GM12878 (cell line): ENCODE measurements around the gene EFNA3. TPM values are rescaled to one million over a fixed set of nuclear protein-coding genes. Genes with fewer than 3 reads are reported as not detected.

Source experiments
- ASH2L ChIP-seq: fragments of 300-600, 200-600 bp; sonication (generic); IDR thresholded peaks from 2 replicates; pipeline ENCODE4 v1.6.1; 2017; ENCODE audit warnings: low read depth, mild to moderate bottlenecking, borderline replicate concordance
- CBFB ChIP-seq: IDR thresholded peaks from 2 replicates; pipeline ENCODE4 v1.6.1; 2016; ENCODE audit warnings: antibody characterized with exemption, low read depth
- CEBPB ChIP-seq, 2 experiments: fragments of 150-350 bp in 1 of 2; IDR thresholded peaks; 2 replicates each; pipeline ENCODE4 v1.6.1; 2012 to 2014; ENCODE audit warnings: low read depth in 2 of 2, low read length in 2 of 2, borderline replicate concordance in 1 of 2, inconsistent platforms in 1 of 2
- CREM ChIP-seq: IDR thresholded peaks from 2 replicates; pipeline ENCODE4 v1.6.1; 2014; ENCODE audit warnings: antibody characterized with exemption, low read depth
- CTCF ChIP-seq, 3 experiments: IDR thresholded peaks in 2 of 3; conservative IDR thresholded peaks in 1 of 3; 2 replicates each; pipeline ENCODE4 v1.5.1; 2011; ENCODE audit warnings: low read depth in 3 of 3, low read length in 3 of 3, mild to moderate bottlenecking in 3 of 3, control low read depth in 2 of 3, moderate library complexity in 2 of 3, inconsistent platforms in 1 of 3, mixed read lengths in 1 of 3; ENCODE audit not compliant: control insufficient read depth in 2 of 3, insufficient read depth in 1 of 3; ENCODE audit errors: extremely low read depth in 1 of 3
- DPF2 ChIP-seq: fragments of 450-650 bp; IDR thresholded peaks from 2 replicates; pipeline ENCODE4 v1.6.1; 2017; ENCODE audit warnings: mild to moderate bottlenecking
- EED ChIP-seq: sonication (generic); IDR thresholded peaks from 2 replicates; pipeline ENCODE4 v1.6.1; 2016; ENCODE audit warnings: antibody characterized with exemption, low read depth
- EGR1 ChIP-seq, 2 experiments: IDR thresholded peaks; 1 replicate in 1 of 2; 2 replicates in 1 of 2; pipeline ENCODE4 v1.6.1; 2011 to 2012; ENCODE audit warnings: low read depth in 2 of 2, low read length in 2 of 2, borderline replicate concordance in 1 of 2, mild to moderate bottlenecking in 1 of 2, moderate library complexity in 1 of 2
- HDAC2 ChIP-seq: fragments of 200-600 bp; sonication (generic); IDR thresholded peaks from 2 replicates; pipeline ENCODE4 v1.6.1; 2017
- IKZF1 ChIP-seq: fragments of 450-650 bp; conservative IDR thresholded peaks from 2 replicates; pipeline ENCODE4 v1.6.1; 2017; ENCODE audit warnings: antibody characterized with exemption, mild to moderate bottlenecking
- JUNB ChIP-seq: IDR thresholded peaks from 2 replicates; pipeline ENCODE4 v1.6.1; 2016; ENCODE audit warnings: antibody characterized with exemption, mild to moderate bottlenecking
- LARP7 ChIP-seq: fragments of 450-650 bp; IDR thresholded peaks from 2 replicates; pipeline ENCODE4 v1.6.1; 2017; ENCODE audit warnings: mild to moderate bottlenecking
- MYC ChIP-seq: IDR thresholded peaks from 2 replicates; pipeline ENCODE4 v1.6.1; 2011; ENCODE audit warnings: mild to moderate bottlenecking, low read length, moderate library complexity, inconsistent platforms; ENCODE audit not compliant: insufficient read depth, insufficient replicate concordance, insufficient read length, severe bottlenecking
- RAD21 ChIP-seq: IDR thresholded peaks from 2 replicates; pipeline ENCODE4 v1.6.1; 2011; ENCODE audit warnings: mild to moderate bottlenecking, low read depth, low read length, moderate library complexity; ENCODE audit not compliant: insufficient read depth
- RAD51 ChIP-seq: fragments of 450-650 bp; IDR thresholded peaks from 2 replicates; pipeline ENCODE4 v1.6.1; 2016; ENCODE audit warnings: moderate library complexity, mild to moderate bottlenecking, inconsistent platforms
- RBBP5 ChIP-seq: fragments of 200-600 bp; sonication (generic); conservative IDR thresholded peaks from 2 replicates; pipeline ENCODE4 v1.6.1; 2016
- SIN3A ChIP-seq: IDR thresholded peaks from 2 replicates; pipeline ENCODE4 v1.6.1; 2012; ENCODE audit warnings: low read depth, low read length, improper control_type of control experiment
- SPI1 ChIP-seq: IDR thresholded peaks from 2 replicates; pipeline ENCODE4 v1.6.1; 2011; ENCODE audit warnings: low read depth, mild to moderate bottlenecking, low read length, moderate library complexity, borderline replicate concordance; ENCODE audit not compliant: insufficient read depth
- SRF ChIP-seq, 2 experiments: IDR thresholded peaks; 2 replicates each; pipeline ENCODE4 v1.6.1; 2011; ENCODE audit warnings: low read depth in 2 of 2, low read length in 2 of 2, mild to moderate bottlenecking in 1 of 2, moderate library complexity in 1 of 2
- ZNF217 ChIP-seq: fragments of 450-650 bp; IDR thresholded peaks from 2 replicates; pipeline ENCODE4 v1.6.1; 2017; ENCODE audit warnings: antibody characterized with exemption, mild to moderate bottlenecking
- ZNF384 ChIP-seq: IDR thresholded peaks from 2 replicates; pipeline ENCODE4 v1.6.1; 2012; ENCODE audit warnings: low read depth, mild to moderate bottlenecking, low read length, improper control_type of control experiment, borderline replicate concordance
- ZNF592 ChIP-seq: fragments of 450-650 bp; IDR thresholded peaks from 2 replicates; pipeline ENCODE4 v1.6.1; 2017; ENCODE audit warnings: mild to moderate bottlenecking, moderate library complexity
- polyA plus RNA-seq, 11 experiments: library from polyadenylated mRNA; depleted of rRNA in 4 of 11; unstranded in 6 of 11; stranded (reverse) in 5 of 11; fragments of >200 nt; fragmentation: Nextera tagmentation in 4 of 11; fragmentation: Illumina TruSeq in 1 of 11; extraction: Ambion mirVana in 4 of 11; extraction: Trizol in 1 of 11; gene quantifications; 1 replicate in 1 of 11; 2 replicates in 10 of 11; pipeline versions ENCODE4 v1.2.1 to v1.2.3, GENCODE V29; 2011 to 2016; ENCODE audit warnings: inconsistent platforms in 2 of 11, missing spikeins in 2 of 11, low read depth in 1 of 11
- total RNA-seq, 4 experiments: library from RNA; depleted of rRNA in 3 of 4; stranded (reverse); fragments of >200 nt in 3 of 4; fragmentation: Illumina TruSeq in 1 of 4; extraction: Trizol in 1 of 4; gene quantifications; 2 replicates each; pipeline versions ENCODE4 v1.2.1 to v1.2.3, GENCODE V29; 2013 to 2021
- TF ChIP-seq, protein P1 (sequence below): fragments of 450-650 bp; IDR thresholded peaks from 2 replicates; pipeline ENCODE4 v1.6.1; 2017; ENCODE audit warnings: low read depth, mild to moderate bottlenecking, moderate library complexity

EFNA3 gene
- total and polyA plus RNA-seq, 10 of the 15 experiments (the other 5 are each of a cell fraction or from before 2014, with no cell fraction given), result 0.08 to 5.4 (median 1.1) TPM

- TF ChIP-seq CTCF (IDR thresholded peaks at IDR 0.05 in 2 of 3, conservative IDR thresholded peaks at IDR 0.05 in 1 of 3; ENCODE audit: control insufficient read depth in 2 of 3, extremely low read depth in 1 of 3, insufficient read depth in 1 of 3, low read depth in 3 of 3, low read length in 3 of 3) (peak; percentile 91 to 92 (median 91)), ZNF384 (no peak), MYC (no peak), DPF2 (0 out of 2 replicates have a peak, but pooled peaks have one; percentile 51), RBBP5 (no peak), HDAC2 (no peak), RAD51 (no peak), JUNB (no peak), EED (peak; percentile 74; the same call in 1 of the 2 replicates), ZNF592 (no peak), RAD21 (peak; percentile 35; the same call in 1 of the 2 replicates), ZNF217 (peak; percentile 71; the same call in 1 of the 2 replicates), ASH2L (no peak), SIN3A (no peak), SRF (IDR thresholded peaks at IDR 0.05; ENCODE audit: low read depth in 2 of 2, low read length in 2 of 2) (no peak), CEBPB (IDR thresholded peaks at IDR 0.05; ENCODE audit: borderline replicate concordance in 1 of 2, low read depth in 2 of 2, low read length in 2 of 2) (no peak), CBFB (no peak), LARP7 (peak; percentile 95), SPI1 (peak; percentile 41; the same call in 1 of the 2 replicates), CREM (0 out of 2 replicates have a peak, but pooled peaks have one; percentile 1), IKZF1 (peak; percentile 90), EGR1 (IDR thresholded peaks at IDR 0.05; ENCODE audit: borderline replicate concordance in 1 of 2, low read depth in 2 of 2, low read length in 2 of 2) (peak in 1 of 2 experiments; percentile 63; a peak in 2 of 3 replicates)
- TF ChIP-seq, protein P1, sequence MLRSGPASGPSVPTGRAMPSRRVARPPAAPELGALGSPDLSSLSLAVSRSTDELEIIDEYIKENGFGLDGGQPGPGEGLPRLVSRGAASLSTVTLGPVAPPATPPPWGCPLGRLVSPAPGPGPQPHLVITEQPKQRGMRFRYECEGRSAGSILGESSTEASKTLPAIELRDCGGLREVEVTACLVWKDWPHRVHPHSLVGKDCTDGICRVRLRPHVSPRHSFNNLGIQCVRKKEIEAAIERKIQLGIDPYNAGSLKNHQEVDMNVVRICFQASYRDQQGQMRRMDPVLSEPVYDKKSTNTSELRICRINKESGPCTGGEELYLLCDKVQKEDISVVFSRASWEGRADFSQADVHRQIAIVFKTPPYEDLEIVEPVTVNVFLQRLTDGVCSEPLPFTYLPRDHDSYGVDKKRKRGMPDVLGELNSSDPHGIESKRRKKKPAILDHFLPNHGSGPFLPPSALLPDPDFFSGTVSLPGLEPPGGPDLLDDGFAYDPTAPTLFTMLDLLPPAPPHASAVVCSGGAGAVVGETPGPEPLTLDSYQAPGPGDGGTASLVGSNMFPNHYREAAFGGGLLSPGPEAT, result 0 out of 2 replicates have a peak, but pooled peaks have one; percentile 40
Observed at GRCh38 chr1:155050560-155051341, 27.9 kb upstream of the EFNA3 start, which contains the start of gene ADAM15 (continued).
